ENCODE measurements around the gene C1QTNF7.

The C1QTNF7 gene

DNA sequence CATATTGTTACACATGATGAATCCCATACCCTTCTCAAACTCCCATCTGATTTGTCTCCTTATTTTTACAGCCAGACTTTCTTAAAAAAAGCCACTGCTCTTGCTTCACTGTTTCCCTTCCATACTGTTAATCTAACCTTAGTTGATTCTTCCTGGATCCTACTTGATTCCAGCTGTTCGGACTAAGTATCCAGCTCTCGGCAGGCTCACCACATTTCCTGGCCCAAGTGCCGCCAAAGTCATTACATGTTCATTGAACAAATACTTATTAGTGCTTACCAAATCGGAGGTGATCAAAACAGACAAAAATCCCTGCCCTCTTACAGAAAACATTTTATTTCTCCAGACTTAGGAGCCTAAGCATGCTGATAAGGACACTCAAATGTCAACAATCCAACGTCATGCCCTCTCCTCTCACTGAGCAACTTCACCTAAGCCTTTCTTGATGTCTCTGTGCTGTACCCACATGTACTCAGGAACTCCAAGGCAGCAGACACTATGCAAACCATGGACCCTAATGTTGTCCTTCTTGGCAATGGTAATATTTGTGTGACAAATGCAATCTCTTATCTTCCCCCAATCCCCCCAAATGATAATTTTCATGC lies 45.1 kb upstream of the C1QTNF7 start:
- Histone ChIP-seq H3K4me3 (ENCODE audit: low read length) (no peak overlapping the region), H3K36me3 (replicated peaks; ENCODE audit: low read depth, low read length) (no peaks in the 10 kb centered on the region)

DNA sequence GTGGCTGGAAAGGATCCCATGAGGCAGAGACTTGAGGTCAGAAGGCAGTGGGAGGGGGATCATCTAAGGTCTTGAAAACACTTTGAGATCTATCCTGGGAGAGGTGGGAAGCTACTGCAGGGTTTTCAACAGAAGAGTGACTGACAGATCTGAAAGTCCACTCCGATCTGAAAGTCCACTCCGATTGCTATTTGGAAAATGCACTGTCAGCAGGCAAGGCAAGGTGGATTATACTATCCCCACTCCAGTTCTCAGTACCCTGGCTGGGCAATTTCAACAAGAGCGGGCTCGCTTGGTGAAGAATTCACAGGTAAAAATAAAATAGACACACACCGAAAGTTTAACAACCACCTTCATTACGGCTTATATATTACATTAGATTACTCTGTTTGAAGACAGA lies 42.3 kb upstream of the C1QTNF7 start:
- no peak overlapping the region for H3K27ac ChIP-seq (ENCODE audit: low read length)
- TF ChIP-seq EZH2phosphoT487 (IDR thresholded peaks at IDR 0.05; ENCODE audit: low read depth): no peak
- TF ChIP-seq, protein P1, sequence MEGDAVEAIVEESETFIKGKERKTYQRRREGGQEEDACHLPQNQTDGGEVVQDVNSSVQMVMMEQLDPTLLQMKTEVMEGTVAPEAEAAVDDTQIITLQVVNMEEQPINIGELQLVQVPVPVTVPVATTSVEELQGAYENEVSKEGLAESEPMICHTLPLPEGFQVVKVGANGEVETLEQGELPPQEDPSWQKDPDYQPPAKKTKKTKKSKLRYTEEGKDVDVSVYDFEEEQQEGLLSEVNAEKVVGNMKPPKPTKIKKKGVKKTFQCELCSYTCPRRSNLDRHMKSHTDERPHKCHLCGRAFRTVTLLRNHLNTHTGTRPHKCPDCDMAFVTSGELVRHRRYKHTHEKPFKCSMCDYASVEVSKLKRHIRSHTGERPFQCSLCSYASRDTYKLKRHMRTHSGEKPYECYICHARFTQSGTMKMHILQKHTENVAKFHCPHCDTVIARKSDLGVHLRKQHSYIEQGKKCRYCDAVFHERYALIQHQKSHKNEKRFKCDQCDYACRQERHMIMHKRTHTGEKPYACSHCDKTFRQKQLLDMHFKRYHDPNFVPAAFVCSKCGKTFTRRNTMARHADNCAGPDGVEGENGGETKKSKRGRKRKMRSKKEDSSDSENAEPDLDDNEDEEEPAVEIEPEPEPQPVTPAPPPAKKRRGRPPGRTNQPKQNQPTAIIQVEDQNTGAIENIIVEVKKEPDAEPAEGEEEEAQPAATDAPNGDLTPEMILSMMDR (IDR thresholded peaks at IDR 0.05; ENCODE audit: low read depth, low read length): no peak
- H3K4me2 ChIP-seq (ENCODE audit: low read length): no peak overlapping the region
- no peaks in the 10 kb centered on the region for H3K36me3 ChIP-seq (replicated peaks; ENCODE audit: low read depth, low read length)
- no peak overlapping the region for H3K4me3 ChIP-seq (ENCODE audit: low read length)
- H3K9ac ChIP-seq (ENCODE audit: low read length): no peak overlapping the region
- H2AFZ ChIP-seq (ENCODE audit: low read depth, low read length): no peak overlapping the region
- no peaks in the 10 kb centered on the region for H3K79me2 ChIP-seq (ENCODE audit: low read length)
- H4K20me1 ChIP-seq (ENCODE audit: insufficient read depth, low read length): no peaks in the 10 kb centered on the region
- H3K4me1 ChIP-seq (ENCODE audit: low read length): peaks cover 6% of the 10 kb centered on the region
- 0 out of 2 replicates have a peak, but pooled peaks cover 9% of the 10 kb centered on the region for H3K27me3 ChIP-seq (ENCODE audit: low read depth, low read length)
- H3K9me3 ChIP-seq (ENCODE audit: insufficient read depth, low read length): no peaks in the 10 kb centered on the region

More for the DNA sequence above, 45.1 kb upstream of the C1QTNF7 start:
- H3K4me1 ChIP-seq (ENCODE audit: low read length): peaks cover 6% of the 10 kb centered on the region
- no peaks in the 10 kb centered on the region for H4K20me1 ChIP-seq (ENCODE audit: insufficient read depth, low read length)
- H3K9me3 ChIP-seq (ENCODE audit: insufficient read depth, low read length): no peaks in the 10 kb centered on the region
- TF ChIP-seq EZH2phosphoT487 (IDR thresholded peaks at IDR 0.05; ENCODE audit: low read depth): no peak
- H3K79me2 ChIP-seq (ENCODE audit: low read length): no peaks in the 10 kb centered on the region
- H3K27me3 ChIP-seq (ENCODE audit: low read depth, low read length): 0 out of 2 replicates have a peak, but pooled peaks cover 6% of the 10 kb centered on the region
- no peak overlapping the region for H3K4me2 ChIP-seq (ENCODE audit: low read length)
- no peak overlapping the region for H3K9ac ChIP-seq (ENCODE audit: low read length)
- H3K27ac ChIP-seq (ENCODE audit: low read length): no peak overlapping the region
- H2AFZ ChIP-seq (ENCODE audit: low read depth, low read length): no peak overlapping the region

DNA sequence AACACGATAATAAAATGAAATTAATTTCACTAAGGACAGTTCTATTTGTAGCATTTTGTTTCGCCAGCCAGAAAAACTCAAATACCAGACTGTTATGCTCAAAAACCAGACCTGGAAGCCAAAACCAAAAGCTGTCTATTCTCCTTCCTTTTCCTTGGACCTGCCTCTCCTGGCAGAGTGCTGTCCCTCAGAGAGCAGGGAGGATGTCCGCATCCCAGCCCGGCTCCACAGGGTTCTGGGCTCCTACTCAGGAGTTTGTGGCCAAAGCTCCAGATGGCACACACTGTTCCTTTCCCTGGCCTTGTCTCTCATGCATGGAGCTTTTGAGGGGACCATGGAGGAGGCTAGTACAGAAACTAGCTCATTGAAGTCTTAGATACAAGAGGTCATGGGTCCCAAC lies 41.9 kb upstream of the C1QTNF7 start:
- 0 out of 2 replicates have a peak, but pooled peaks cover 9% of the 10 kb centered on the region for H3K27me3 ChIP-seq (ENCODE audit: low read depth, low read length)
- no peak overlapping the region for H3K9ac ChIP-seq (ENCODE audit: low read length)
- no peak overlapping the region for H3K27ac ChIP-seq (ENCODE audit: low read length)
- no peak for TF ChIP-seq EZH2phosphoT487 (IDR thresholded peaks at IDR 0.05; ENCODE audit: low read depth)
- TF ChIP-seq, protein P1 (IDR thresholded peaks at IDR 0.05; ENCODE audit: low read depth, low read length): no peak
- H2AFZ ChIP-seq (ENCODE audit: low read depth, low read length): no peak overlapping the region
- H3K4me3 ChIP-seq (ENCODE audit: low read length): no peak overlapping the region
- H3K36me3 ChIP-seq (replicated peaks; ENCODE audit: low read depth, low read length): no peaks in the 10 kb centered on the region
- no peaks in the 10 kb centered on the region for H4K20me1 ChIP-seq (ENCODE audit: insufficient read depth, low read length)
- no peaks in the 10 kb centered on the region for H3K79me2 ChIP-seq (ENCODE audit: low read length)
- no peaks in the 10 kb centered on the region for H3K9me3 ChIP-seq (ENCODE audit: insufficient read depth, low read length)
- peaks cover 6% of the 10 kb centered on the region for H3K4me1 ChIP-seq (ENCODE audit: low read length)
- no peak overlapping the region for H3K4me2 ChIP-seq (ENCODE audit: low read length)

DNA sequence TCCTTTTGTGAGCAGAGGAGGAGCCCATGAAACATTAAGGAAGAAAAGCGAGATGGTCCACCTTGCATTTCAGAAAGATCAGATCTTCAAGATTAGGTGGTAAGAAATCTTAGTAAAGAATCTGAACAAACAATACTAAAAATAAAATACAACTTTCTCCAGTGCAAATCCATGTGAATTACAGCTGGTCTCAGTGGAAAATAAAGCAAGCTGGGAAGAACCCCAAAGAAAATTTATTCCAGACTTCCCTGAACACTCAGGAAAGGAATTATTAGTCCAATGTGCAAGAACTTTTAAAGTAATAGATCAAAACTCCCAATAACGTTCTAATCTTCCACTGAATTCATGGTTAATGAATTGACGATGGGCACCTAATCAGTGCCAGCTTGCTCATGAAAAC lies 37.3 kb upstream of the C1QTNF7 start:
- Histone ChIP-seq H3K9me3 (ENCODE audit: insufficient read depth, low read length) (no peaks in the 10 kb centered on the region), H3K9ac (ENCODE audit: low read length) (no peak overlapping the region), H4K20me1 (ENCODE audit: insufficient read depth, low read length) (no peaks in the 10 kb centered on the region), H2AFZ (ENCODE audit: low read depth, low read length) (no peak overlapping the region), H3K27me3 (ENCODE audit: low read depth, low read length) (0 out of 2 replicates have a peak, but pooled peaks cover 3% of the 10 kb centered on the region), H3K36me3 (replicated peaks; ENCODE audit: low read depth, low read length) (no peaks in the 10 kb centered on the region), H3K27ac (ENCODE audit: low read length) (no peak overlapping the region), H3K4me3 (ENCODE audit: low read length) (no peak overlapping the region), H3K79me2 (ENCODE audit: low read length) (no peaks in the 10 kb centered on the region), H3K4me2 (ENCODE audit: low read length) (no peak overlapping the region), H3K4me1 (ENCODE audit: low read length) (peaks cover 6% of the 10 kb centered on the region)
- TF ChIP-seq EZH2phosphoT487 (IDR thresholded peaks at IDR 0.05; ENCODE audit: low read depth): no peak
- TF ChIP-seq, protein P1 (IDR thresholded peaks at IDR 0.05; ENCODE audit: low read depth, low read length): no peak

Measured in OCI-LY3 (cell line).